Occipital lobe (tissue), 2 donors: ENCODE results near the gene IFFO2. TPM values are rescaled to one million over a fixed set of nuclear protein-coding genes. Genes with fewer than 3 reads are reported as not detected.

ENCODE experiments used
- DNase-seq: peaks from one replicate; lab custom pipeline; 2025; lab: John Stamatoyannopoulos, UW
- total RNA-seq: library from RNA; depleted of rRNA; stranded (reverse); fragments of >200 nt; gene quantifications from one replicate; pipeline ENCODE4 v1.2.3, GENCODE V29; 2014

IFFO2 gene
- total RNA-seq, 1 donor from 2014 or later: 5.8 TPM

DNA sequence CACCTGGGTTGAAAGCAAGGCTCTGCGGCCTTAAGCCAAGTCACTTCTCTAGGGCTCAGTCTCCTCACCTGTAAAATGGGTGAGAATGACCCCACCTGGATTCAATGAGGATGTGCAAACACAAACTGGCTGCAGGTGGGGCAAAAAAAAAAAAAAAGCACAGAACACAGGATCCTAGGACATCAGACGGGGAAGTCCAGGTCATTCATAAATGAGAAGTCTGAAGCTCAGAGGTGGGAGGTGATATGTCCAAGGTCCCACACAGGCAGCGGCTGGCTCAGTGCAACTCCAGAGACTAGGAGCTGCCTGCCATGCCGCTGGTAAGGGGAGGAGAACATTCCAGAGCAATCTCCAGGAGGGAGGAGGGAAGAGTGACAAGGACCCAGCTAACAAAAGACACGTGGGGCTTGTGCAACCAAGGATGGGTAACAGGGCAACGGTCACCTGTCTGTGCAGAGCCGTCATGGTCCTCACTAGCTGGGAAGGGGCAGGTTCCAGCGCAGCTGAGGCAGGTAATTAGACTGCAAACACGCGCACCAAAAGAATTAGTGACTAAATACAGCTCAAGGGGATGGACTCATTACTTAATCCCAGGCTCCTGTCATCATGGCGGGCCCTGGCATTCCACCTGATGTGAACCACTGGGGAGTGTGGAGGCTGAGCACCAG is 19.5 kb downstream of the IFFO2 start:
- DNase-seq: no peak

DNA sequence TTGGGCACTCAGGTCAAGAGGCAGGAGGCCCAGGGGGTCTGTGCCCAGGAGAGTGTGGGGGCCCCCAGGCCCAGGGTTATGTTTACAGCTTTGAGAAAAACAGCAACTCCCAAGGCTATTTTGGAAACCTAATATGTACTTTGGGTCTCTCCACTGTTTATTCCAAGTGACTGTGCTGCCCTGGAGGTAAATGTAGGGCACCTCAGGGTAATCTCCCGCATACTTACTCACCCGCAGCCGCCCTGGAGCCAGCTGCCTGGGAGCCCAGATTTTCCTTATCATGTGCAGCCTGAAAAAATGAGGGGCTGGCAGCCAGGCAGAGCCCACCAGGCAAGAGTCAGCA is 20.0 kb downstream of the IFFO2 start:
- DNase-seq: no peak

DNA sequence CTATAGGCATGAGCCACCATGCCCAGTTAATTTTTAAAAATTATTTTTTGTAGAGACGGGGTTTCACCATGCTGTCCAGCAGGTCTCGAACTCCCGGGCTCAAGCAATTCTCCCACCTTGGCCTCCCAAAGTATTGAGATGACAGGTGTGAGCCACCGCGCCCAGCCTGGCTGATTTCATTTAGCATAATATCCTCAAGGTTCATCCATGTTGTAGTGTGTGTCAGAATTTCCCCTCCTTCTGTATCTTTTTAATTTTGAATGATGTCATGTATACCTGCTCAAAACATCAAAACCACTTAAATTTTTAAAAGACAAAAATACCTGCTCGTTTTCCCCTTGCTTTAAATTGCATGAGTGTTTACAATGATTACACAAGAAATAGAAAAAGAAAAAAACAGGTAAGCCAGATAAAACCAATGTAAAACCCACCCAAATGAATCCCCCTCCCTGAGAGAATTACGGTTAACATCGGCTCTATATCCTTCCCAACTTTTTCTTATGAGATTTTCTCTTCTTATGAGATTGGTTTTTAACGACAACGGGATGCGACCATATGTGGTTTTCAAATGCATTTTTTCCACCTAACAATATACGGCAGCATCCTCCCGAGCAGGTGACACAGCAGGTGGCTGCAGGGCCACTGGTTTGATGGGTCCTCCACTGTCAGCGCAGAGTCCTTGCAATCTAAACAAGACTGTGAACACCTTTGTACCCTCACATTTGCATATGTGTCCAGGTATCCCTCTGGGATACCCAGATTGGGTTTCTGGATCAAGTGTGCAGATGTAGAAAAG is 22.1 kb downstream of the IFFO2 start:
- no peak for DNase-seq

DNA sequence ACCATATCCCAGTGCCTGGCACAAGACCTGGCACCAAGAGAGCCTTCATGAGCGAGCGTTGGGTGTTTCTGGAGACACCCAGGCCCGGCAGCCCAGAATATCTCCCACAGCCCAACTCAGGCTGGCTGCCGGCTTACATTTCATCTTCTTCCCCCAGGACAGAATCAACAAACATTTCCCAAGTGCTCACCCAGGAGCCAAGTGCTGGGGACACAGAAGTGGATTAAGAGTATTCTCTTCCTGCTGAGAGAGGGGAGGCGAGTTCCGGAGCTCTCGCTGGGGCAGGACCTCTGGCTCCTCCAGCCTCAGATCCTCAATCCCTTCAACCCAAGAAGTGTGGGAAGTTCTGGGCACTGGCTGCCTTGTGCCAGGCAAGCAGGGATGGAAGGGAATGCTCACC is 23.6 kb downstream of the IFFO2 start:
- no peak for DNase-seq

DNA sequence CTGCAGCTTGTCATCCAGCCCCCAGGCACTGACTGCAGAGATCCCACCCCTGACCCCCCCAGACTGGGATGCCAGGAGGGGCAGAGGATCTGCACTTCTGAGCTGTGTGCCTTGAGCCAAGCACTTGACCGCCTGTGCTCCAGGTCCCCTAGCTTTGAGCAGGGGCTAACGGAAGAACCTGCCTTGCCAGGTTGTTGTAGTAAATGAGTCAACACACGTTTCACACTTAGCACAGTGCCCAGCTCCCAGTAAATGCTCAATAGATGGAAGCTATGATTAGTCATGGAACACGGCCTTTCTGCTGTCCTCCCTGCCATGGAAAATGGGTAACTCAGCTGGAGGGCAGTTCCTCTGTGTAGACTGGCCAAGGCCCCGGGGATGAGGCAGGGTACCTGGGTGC is 24.1 kb downstream of the IFFO2 start:
- DNase-seq: no peak

DNA sequence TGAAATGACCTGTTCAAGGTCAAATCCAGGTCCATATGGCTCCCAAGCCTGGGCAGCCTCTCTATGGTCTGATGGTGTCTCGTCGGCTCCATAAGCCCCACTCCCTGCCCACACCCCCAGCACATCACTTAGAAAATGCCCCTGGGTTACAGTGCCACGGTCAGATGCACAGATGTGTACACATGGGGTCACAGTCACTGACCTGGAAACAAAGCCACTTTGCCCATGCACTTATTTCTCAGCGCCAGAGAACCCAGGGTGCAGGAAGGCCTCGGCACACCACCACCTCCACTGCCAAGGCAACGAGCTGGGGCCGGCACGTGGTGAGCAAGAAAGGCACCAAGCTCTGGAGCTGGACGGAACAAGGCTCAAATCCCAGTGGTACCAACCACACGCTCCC is 24.7 kb downstream of the IFFO2 start:
- DNase-seq: no peak

DNA sequence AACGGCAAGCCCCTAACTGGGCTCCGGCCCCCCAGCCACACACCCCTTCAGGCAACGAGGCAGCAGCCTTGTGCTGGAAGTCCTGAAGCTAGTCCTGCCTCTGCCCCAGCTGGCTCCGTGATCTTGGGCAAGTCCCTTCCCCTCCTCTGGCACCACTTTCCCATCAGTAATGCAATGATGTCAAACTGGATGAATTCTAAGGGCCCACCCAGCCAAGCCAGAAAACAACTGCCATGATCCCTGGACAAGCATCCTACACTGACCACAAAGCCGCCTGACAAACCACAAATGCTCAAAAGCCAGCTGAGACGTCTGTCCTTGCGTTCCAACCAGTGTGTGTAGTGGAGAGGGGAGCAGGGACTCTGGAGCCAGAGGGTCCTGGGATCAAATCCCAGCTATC is 26.8 kb downstream of the IFFO2 start:
- no peak for DNase-seq

DNA sequence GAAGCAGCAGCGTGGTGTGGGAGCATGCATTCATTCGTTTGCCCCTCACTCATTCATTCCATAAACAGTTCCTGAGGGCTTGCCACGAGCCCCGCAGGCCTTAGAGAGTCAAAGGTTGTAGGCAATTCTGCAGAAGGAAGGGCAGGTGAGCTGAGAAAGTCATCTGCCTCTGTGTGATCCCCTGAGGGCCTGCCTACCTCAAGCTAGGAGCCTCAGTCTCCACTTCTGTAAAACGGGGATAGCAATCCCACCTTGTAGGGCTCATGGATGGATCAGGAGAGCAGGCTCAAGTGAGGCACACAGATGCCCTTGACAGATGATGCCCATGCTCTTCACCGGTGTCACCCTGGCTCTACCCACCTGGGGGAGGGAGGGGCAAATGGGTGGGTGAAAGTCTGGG is 27.5 kb downstream of the IFFO2 start:
- DNase-seq: no peak

DNA sequence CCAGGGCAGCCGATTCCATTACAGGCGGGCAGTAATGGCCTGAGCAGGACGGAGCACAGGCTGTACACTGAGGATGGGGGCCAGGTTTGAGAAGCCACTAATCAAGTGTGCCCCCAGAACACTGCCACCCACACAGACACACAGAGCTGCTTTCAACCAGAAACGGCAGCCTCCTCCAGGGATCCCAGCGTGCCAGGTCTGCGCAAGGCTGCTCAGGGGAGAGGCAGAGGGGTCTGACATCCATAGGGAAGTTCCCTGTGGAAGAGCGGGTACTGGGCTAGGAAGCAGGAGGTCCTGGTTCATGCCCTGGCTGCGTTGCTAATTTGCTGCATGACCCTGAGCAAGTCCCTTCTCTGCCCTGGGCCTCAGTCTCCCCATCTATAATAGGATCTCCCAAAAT is 28.1 kb downstream of the IFFO2 start:
- no peak for DNase-seq

DNA sequence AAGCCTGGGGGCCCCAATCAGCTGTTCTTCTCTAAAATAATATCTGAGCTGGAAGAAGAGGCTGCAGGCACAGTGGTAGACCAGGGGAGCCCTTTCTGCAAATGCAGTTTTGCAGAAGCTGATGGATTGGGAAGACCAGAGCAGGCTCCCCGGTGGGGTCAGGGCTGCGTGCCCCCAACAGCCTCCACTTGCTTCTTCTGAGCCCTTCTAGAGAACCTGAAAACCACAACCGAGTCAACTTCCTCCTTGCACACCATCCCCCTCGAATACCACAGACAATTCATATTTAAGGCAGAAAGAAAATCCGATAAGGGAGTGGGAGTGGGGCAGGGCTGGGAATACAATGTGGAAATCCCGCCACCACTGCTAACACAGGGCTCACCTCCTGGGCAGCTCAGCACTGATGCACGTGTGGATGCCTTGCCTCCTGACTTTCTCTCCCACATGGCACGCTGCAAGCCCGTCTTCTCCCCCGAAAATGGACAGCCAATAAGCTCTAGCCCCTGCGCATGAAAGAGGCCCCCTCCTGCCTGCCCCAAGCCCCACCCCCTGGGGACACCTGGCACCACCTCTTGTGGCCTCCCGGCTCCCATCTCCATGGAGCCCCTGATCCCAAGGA is 28.7 kb downstream of the IFFO2 start:
- DNase-seq: no peak

DNA sequence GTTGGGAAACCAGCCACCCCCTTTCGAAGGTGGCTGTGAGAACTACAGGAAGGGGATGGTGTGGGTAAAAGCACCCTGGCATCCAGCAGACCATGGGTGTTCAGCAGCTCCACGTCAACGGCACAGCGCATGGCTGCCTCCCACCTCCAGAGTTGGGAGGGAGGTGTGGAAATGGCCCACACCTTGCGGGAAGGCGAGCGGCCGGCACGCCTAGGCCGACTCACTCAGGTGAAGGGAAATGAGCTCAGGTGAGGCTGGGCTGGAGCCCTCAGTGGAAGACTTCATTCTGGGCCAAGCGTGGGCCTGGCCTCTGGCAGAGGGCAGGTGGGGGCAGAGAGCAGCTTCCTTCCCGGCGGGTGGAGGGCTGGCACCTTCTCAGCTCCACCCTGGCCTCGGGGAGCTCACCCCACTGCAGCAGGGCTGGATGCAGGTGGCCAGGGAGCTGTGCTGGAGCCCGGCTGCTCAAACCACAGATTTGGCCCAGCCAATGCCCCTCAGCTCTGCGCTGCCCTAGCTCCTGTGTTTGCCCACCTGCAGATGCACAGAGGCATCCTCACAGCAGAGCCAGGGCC is 29.3 kb downstream of the IFFO2 start:
- DNase-seq: no peak

DNA sequence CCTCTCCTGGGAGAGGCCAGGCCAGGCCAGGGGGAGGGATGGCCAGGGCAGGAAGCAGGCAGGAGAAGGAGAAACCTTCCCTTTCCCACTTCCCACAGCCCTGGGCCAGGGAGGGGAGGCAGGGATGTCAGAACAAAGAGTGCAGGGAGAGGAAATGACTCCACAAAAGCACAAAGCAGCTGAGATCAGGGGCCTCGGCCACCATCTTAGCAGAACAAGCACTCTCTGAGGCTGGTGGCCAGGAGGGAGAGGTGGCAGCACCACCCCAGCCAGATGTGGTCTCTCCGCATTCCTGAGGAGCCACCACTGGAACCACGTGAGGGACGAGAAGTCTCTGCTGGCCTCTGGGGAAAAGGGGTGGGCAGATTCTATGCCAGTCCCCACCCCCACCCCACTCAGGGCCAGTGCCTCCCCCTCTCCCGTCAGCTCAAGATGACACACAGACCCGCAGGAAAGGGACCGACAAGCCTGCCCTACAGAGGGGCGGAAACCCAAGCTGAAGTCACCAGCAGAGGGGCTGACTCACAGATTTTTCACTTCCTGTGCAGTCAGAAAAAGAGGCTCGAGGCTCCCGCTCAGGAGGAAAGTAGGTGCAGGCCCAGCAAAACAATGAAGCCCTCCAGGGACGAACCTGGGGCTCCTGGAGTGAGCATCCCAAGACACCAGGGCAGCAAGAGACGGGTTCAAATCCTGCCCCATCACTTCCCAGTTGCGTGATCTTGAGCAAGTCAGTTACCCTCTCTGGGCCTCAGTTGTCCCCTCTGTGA is 30.0 kb downstream of the IFFO2 start:
- DNase-seq: peak; percentile 29

DNA sequence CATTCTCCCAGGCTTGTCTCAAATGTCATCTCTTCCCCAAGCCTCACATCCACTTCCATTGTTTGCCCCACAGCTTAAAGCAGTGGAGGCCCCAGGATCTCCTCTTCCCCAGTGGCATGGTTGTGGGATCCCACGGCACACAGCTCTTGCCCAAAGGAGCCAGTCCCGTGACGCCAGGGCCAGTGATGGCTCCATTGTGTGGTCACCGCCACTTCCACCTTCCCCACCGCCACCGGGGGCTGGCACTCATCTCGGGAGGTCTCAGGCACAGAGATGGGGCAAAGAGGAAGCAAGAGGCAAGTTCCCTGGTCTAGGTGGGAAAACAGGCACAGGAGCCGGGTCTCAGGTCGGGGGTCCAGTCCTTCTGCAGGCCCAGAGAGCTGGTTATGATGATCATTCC is 31.2 kb downstream of the IFFO2 start:
- DNase-seq: no peak

DNA sequence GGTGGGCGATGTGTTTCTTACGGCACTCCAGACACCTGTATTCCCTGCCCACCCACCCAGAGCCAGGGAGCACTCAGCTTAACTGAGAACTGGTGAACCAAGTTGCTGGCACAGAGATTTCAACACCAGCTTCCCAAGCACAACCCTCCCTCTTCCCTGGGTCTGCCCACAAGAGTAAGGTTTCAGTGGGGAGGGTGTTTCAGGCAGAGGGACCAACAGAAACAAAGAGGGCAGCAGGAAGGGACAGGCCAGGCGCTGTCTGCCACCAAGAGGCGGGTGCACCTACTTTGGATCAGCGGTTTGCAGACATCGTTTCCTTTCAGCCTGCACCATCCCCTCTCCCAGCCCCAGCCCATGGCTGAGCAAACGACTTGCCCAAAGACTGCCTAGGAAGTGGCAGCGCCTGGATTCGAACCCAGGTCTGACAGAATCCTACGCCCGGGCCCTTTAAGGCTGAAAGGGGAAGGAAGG is 32.2 kb downstream of the IFFO2 start:
- DNase-seq: no peak

DNA sequence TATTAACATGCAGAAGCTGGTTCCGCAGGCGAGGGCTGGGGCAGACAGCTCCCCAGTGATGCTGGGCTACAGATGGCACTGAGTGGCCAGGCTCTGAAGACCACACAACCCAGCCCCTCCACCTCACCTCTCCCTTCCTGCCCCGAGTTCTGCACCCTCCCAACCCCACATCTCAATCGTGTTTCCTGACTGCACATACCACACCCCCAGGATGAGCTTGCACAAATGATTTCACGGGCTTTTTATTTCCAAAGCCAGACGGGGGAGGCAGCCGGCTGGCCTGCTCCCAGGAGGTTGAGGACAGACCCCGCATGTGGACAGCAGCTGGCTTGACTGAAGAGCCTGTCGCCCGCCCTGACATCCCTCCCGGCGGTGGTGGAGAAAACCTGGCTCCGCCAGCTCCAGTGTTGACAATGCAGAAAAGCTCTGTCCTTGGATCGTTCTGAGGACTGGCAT is 32.7 kb downstream of the IFFO2 start:
- peak; percentile 46 for DNase-seq

DNA sequence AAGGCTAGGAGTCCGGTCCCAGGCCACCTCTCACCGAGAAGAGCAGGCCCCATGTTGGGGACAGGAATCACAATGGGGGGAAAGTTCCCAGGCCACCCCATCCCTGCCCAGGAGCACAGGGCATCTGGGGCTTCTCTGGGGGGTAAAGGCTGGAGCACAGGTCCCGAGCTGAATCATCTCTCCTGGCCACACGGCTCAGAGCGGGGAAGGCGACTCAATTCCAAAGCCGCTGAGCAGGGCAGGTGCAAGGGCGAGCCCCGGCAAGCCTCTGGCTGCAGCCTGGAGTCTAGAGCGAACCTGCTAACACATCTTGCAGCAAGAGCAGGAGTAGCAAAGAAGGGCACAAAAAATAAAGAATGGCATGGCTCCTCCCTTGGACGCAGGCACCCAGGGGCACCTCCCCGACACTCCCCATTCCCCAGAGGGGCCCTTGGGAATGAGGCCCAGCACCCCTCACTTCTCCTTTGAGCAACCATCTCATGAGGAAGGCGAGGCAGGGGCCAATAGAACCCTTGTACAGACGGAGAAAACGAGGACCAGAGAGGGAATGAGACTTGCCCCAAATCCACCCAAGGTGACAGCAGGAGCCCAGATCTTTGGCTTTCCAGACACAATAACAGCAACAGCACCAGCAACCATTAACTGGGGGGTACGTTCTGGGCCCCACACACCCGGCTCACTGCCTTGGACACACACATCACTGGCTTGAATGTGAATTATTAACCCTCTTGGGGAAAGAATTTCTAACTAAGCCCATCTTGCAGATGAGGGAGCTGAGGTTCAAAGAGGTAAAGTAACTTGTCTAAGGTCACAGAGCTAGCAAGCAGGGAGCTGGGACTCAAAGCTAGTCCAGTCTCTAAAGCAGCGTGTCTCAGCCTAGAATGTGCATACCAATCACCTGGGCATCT is 33.4 kb downstream of the IFFO2 start:
- no peak for DNase-seq

DNA sequence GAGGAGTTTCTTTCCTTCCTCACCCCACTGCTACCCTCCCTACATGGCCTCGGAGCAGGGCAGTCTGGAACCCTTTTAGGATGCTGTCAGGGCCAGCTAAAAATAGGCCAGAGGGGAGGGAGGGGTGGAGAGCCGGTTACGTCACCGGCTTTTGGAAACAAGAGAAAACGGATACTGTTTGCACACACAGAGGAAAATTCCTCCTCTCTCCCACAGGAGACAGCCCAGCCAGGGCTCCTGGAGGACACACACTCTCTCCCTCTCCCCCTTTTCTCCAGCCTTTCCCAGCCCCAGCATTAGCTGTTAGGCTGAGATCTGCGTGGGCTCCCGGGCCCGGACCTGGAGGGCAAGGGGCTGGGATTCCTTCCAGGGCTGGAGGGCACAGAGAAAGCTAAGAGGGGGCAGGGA is 34.2 kb downstream of the IFFO2 start:
- peak; percentile 83 for DNase-seq

DNA sequence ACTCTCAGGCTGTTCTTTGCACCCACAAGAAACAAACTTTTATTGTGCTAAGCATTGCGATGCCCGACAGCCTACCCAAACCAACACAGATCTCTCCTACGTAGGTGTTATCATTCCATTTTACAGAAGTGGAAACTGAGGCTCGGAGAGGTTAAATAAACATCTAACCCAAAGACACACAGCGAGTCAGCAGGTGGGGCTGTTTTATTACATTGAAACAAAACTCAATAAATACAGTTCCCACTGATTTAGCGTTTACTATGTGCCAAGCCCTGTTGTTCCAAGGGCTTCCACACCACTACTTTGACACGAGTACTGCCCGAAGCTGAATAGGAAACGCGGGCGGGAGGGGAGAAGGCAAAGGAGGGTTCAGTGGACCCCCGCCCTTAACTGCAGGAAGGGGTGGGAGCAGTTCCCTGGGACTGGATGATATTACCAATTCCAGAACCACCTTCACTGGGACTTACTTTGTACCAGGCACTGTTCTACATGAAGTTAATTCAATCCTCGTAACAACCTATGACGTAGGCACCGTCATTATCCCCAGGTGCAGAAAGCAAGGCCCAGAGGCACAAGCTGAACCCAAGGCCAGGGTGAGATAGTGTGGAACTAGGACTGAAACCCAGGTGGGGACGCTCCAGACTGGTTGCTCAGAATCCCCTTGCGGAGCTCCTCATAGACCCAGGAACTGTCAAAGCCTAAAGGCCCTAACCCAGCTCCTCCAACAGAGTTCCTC is 34.8 kb downstream of the IFFO2 start:
- no peak for DNase-seq

DNA sequence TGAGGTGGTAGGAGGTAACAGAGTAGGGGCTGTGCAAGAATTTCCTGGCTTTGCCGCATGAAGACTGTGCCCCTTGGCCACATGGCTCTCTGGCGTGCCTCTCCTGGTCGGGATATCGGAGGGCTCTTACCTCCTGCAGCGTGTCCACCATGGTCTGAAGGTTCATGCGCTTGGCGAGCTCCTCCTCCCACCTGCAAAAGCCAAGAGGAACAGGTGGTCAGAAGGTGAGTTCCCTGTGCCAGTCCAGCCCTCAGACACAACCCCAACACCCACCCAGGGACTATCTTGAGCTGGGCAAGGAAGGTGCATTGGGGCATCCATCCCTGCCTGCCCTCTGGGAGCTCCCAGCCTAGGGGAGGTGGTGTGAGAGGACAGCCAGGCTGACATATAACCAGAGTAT is 35.5 kb downstream of the IFFO2 start:
- no peak for DNase-seq

DNA sequence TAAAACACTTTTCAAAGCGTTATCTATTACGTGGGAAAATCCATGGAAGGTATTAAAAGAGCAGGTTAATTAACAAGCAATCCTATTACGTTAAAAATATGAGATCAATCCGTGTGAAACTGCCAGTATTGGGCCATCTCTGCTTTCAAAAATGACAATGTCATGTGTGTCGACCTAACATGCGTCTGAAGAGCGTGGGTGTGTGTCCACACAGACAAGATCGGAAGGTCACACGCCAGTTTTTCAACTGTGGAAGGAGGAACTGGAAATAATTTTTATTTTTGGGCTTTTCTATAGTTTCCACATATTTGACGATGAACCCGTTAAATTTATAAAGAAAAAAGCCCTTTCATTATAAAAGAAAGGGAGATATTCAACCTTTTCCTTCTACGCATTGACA is 36.5 kb downstream of the IFFO2 start:
- no peak for DNase-seq
